Measurements from ENCODE around the gene KHDC3L. TPM values are rescaled to one million over a fixed set of nuclear protein-coding genes. Genes with fewer than 3 reads are reported as not detected.

The KHDC3L gene
- total RNA-seq, 2 experiments from 2014 or later: not detected

GRCh38 chr6:73329201-73329600 is 33.3 kb upstream of the KHDC3L start:
- ChIA-PET POLR2A (no interaction called here), CTCF (interaction anchor here (0.8 to 3.5 kb wide), 7 partner anchors 9 to 713 kb away, joined by 3 to 12 read pairs (median 6); no protein-coding TSS in a partner anchor)
- H3K4me1 Mint-ChIP-seq (ENCODE audit: low read depth): no peaks in the 10 kb centered on the region
- H3K27me3 Mint-ChIP-seq: peaks cover 3% of the 10 kb centered on the region
- H3K4me3 Mint-ChIP-seq: no peak overlapping the region
- H3K27ac Mint-ChIP-seq: no peak overlapping the region
- TF ChIP-seq CTCF (IDR thresholded peaks at IDR 0.05): no peak
- intact Hi-C loops (cut with micrococcal nuclease): no loop called here
- no peaks in the 10 kb centered on the region for H3K36me3 Mint-ChIP-seq (ENCODE audit: low read depth)
- ATAC-seq (no peak), DNase-seq (no peak)
- H3K9me3 Mint-ChIP-seq: no peaks in the 10 kb centered on the region

GRCh38 chr6:73339340-73339739 is 23.1 kb upstream of the KHDC3L start:
- DNase-seq (no peak), ATAC-seq (no peak)
- Mint-ChIP-seq H3K4me1 (ENCODE audit: low read depth) (no peaks in the 10 kb centered on the region), H3K27ac (no peak overlapping the region), H3K9me3 (no peaks in the 10 kb centered on the region), H3K36me3 (ENCODE audit: low read depth) (no peaks in the 10 kb centered on the region), H3K27me3 (no peaks in the 10 kb centered on the region), H3K4me3 (no peak overlapping the region)
- intact Hi-C loops (cut with micrococcal nuclease): no loop called here
- no peak for TF ChIP-seq CTCF (IDR thresholded peaks at IDR 0.05)
- ChIA-PET POLR2A (no interaction called here), CTCF (interaction anchor here (1.2 to 2.2 kb wide), 3 partner anchors 11 to 49 kb away, joined by 3 to 8 read pairs (median 4); no protein-coding TSS in a partner anchor)

- Mint-ChIP-seq H3K4me3 (no peak overlapping the region), H3K9me3 (no peaks in the 10 kb centered on the region), H3K4me1 (ENCODE audit: low read depth) (no peaks in the 10 kb centered on the region), H3K36me3 (ENCODE audit: low read depth) (no peaks in the 10 kb centered on the region), H3K27me3 (no peaks in the 10 kb centered on the region), H3K27ac (no peak overlapping the region)
- POLR2A ChIA-PET: no interaction called here
- no peak for TF ChIP-seq CTCF (IDR thresholded peaks at IDR 0.05)
- CTCF ChIA-PET: interaction anchor here (1.4 to 2.2 kb wide), 2 partner anchors 13 to 14 kb away, joined by 8 read pairs; no protein-coding TSS in a partner anchor
- no peak for DNase-seq
- ATAC-seq: no peak
- intact Hi-C loops (cut with micrococcal nuclease): no loop called here
Measured at GRCh38 chr6:73340048-73340447, 22.4 kb upstream of the KHDC3L start.

- intact Hi-C loops (cut with micrococcal nuclease): no loop called here
- H3K27me3 Mint-ChIP-seq: no peaks in the 10 kb centered on the region
- TF ChIP-seq CTCF (IDR thresholded peaks at IDR 0.05): no peak
- H3K9me3 Mint-ChIP-seq: no peaks in the 10 kb centered on the region
- DNase-seq (no peak), ATAC-seq (no peak)
- no peaks in the 10 kb centered on the region for H3K36me3 Mint-ChIP-seq (ENCODE audit: low read depth)
- no peak overlapping the region for H3K4me3 Mint-ChIP-seq
- POLR2A ChIA-PET: no interaction called here
- H3K4me1 Mint-ChIP-seq (ENCODE audit: low read depth): no peaks in the 10 kb centered on the region
- CTCF ChIA-PET: interaction anchor here (1.4 kb wide), 1 partner anchor 15 kb away, joined by 8 read pairs; no protein-coding TSS in a partner anchor
- H3K27ac Mint-ChIP-seq: no peak overlapping the region
Measured at GRCh38 chr6:73341335-73341734, 21.1 kb upstream of the KHDC3L start.

- no peak for TF ChIP-seq CTCF (IDR thresholded peaks at IDR 0.05)
- intact Hi-C loops (cut with micrococcal nuclease): no loop called here
- peaks cover 5% of the 10 kb centered on the region for H3K27me3 Mint-ChIP-seq
- H3K27ac Mint-ChIP-seq: no peak overlapping the region
- POLR2A ChIA-PET: no interaction called here
- H3K9me3 Mint-ChIP-seq: no peaks in the 10 kb centered on the region
- CTCF ChIA-PET: no interaction called here
- no peak for DNase-seq
- H3K4me1 Mint-ChIP-seq (ENCODE audit: low read depth): no peaks in the 10 kb centered on the region
- no peaks in the 10 kb centered on the region for H3K36me3 Mint-ChIP-seq (ENCODE audit: low read depth)
- H3K4me3 Mint-ChIP-seq: no peak overlapping the region
- no peak for ATAC-seq
Measured at GRCh38 chr6:73342174-73342573, 20.3 kb upstream of the KHDC3L start.
